PFSK-1 (cell line): Measurements from ENCODE around the gene CSPG4.

ENCODE experiments used
- POLR2AphosphoS5 ChIP-seq: IDR thresholded peaks from 2 replicates; pipeline ENCODE4 v1.6.1; 2012; ENCODE audit warnings: low read depth, mild to moderate bottlenecking, control low read depth, low read length, moderate library complexity
- SIN3A ChIP-seq: IDR thresholded peaks from 2 replicates; pipeline ENCODE4 v1.6.1; 2012; ENCODE audit warnings: mild to moderate bottlenecking, low read length, moderate library complexity, borderline replicate concordance; ENCODE audit not compliant: insufficient read depth

DNA sequence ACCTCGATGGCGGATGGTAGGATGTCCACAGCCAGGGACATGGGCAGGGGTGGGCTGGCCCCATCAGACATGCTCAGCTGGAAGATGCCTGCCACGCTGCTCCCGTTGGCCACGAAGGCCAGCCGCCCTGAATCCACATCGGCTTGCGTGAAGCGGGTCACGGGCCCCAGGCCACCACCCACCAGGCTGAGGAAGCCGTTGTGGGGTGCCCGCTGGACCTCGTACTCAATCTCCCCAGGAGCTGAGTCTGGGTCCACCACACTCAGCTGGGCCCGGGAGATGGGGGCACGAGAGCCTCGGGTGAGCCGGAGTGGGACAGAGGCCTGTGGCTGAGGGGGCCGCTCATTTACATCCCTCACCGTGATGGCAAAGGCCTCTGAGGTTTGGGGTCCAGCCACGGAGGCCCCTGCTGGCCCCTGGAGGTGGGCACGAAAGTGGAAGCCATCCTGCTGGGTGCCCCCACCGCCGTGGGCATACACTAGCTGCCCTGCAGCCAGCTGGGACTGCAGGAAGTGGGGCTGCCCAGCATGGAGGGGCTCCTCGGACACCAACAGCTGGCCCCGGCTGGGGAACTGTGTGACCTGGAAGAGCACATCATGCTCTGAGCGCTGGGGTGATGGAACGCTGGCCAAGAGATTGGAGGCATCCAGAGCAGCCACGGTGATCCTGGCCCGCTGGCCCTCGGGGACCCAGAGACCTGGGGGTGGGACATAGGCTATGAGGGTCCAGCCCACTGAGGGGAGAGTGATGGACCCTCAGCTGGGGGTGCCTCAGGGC is 35.8 kb downstream of the CSPG4 start:
- TF ChIP-seq POLR2AphosphoS5 = no peak
- TF ChIP-seq SIN3A = no peak
